Gastrocnemius medialis (tissue), 4 donors: ENCODE results near the gene FBXO5. TPM values are rescaled to one million over a fixed set of nuclear protein-coding genes. Genes with fewer than 3 reads are reported as not detected.
A peak's percentile ranks its signal among the peaks of the same experiment; 100 is the strongest.

Source experiments
- ATAC-seq, 2 donors: fragments of 150-250 bp; one replicate each; pipeline ENCODE4 v1.9.1; 2016
- DNase-seq, 2 donors: peaks; one replicate each; pipeline ENCODE4 v3.0.0-alpha.2; 2019
- H3K27ac ChIP-seq, 4 donors: fragments of 200-600 bp; sonication (generic); 1 replicate in 1 of 4; 2 replicates in 3 of 4; pipeline ENCODE4 v1.5.1; 2016 to 2018; ENCODE audit warnings: mild to moderate bottlenecking in 2 of 4, moderate library complexity in 1 of 4
- H3K27me3 ChIP-seq, 3 donors: fragments of 200-600 bp; sonication (generic) in 2 of 3; 1 replicate in 1 of 3; 2 replicates in 2 of 3; pipeline versions ENCODE4 v1.5.1 to v1.6.0; 2016 to 2019; ENCODE audit warnings: mild to moderate bottlenecking in 1 of 3, moderate library complexity in 1 of 3
- H3K36me3 ChIP-seq, 2 donors: fragments of 200-600 bp; sonication (generic) in 1 of 2; one replicate each; pipeline ENCODE4 v1.5.1; 2017 to 2018
- H3K4me1 ChIP-seq, 2 donors: fragments of 200-600 bp; sonication (generic) in 1 of 2; one replicate each; pipeline ENCODE4 v1.5.1; 2016 to 2017; ENCODE audit warnings: mild to moderate bottlenecking in 2 of 2
- H3K4me3 ChIP-seq, 4 donors: fragments of 200-600 bp; sonication (generic) in 3 of 4; 1 replicate in 1 of 4; 2 replicates in 3 of 4; pipeline ENCODE4 v1.5.1; 2016 to 2019; ENCODE audit warnings: mild to moderate bottlenecking in 2 of 4
- H3K9me3 ChIP-seq, 3 donors: fragments of 200-600 bp; sonication (generic) in 2 of 3; 1 replicate in 1 of 3; 2 replicates in 2 of 3; pipeline ENCODE4 v1.5.1; 2016 to 2019
- POLR2A ChIP-seq, 2 donors: fragments of 450-650 bp; IDR thresholded peaks; one replicate each; pipeline ENCODE4 v1.6.1; 2017; ENCODE audit warnings: antibody characterized with exemption in 2 of 2, mild to moderate bottlenecking in 2 of 2, moderate library complexity in 2 of 2
- in situ Hi-C, 4 donors: fragments of 200-750 bp; cut with MboI; loops; one replicate each; pipeline versions ENCODE4 v1.15.0 to v1.8.0; 2017; ENCODE audit warnings: low sequenced_read_pairs in 4 of 4
- intact Hi-C: fragments of 100-400 bp; cut with DNase I; formaldehyde crosslinking; loops from one replicate; pipeline ENCODE4 v1.15.1; 2023; ENCODE audit warnings: low total_unique reads
- total RNA-seq, 4 donors: library from RNA; depleted of rRNA; stranded (reverse); fragments of >200 nt; gene quantifications; one replicate each; pipeline versions ENCODE4 v1.1.0 to v1.2.3, GENCODE V29; 2016
- TF ChIP-seq, protein P1 (sequence below), 5 experiments: fragments of 450-650 bp in 3 of 5; fragments of 200-600 bp in 2 of 5; sonication (generic) in 2 of 5; IDR thresholded peaks in 4 of 5; conservative IDR thresholded peaks in 1 of 5; 1 replicate in 4 of 5; 2 replicates in 1 of 5; pipeline ENCODE4 v1.5.1; 2016 to 2019; ENCODE audit warnings: antibody characterized with exemption in 5 of 5, mild to moderate bottlenecking in 3 of 5, moderate library complexity in 3 of 5

The FBXO5 gene, protein sequence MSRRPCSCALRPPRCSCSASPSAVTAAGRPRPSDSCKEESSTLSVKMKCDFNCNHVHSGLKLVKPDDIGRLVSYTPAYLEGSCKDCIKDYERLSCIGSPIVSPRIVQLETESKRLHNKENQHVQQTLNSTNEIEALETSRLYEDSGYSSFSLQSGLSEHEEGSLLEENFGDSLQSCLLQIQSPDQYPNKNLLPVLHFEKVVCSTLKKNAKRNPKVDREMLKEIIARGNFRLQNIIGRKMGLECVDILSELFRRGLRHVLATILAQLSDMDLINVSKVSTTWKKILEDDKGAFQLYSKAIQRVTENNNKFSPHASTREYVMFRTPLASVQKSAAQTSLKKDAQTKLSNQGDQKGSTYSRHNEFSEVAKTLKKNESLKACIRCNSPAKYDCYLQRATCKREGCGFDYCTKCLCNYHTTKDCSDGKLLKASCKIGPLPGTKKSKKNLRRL
- total RNA-seq, result 1 to 10 TPM in 2 of 4 donors, under 1 TPM in 2; 0.78 to 1.9 (median 1.0) TPM

- intact Hi-C loops, result loop anchor here (2.0 to 5.0 kb wide), 2 partner anchors 20 to 1591 kb away; partner anchors contain the start of genes MTRF1L and ZBTB2
- peak within 1 kb of the TSS; percentile 68 to 80 (median 76) for H3K4me3 ChIP-seq
- ATAC-seq (peak; percentile 92 to 94), DNase-seq (peak; percentile 95 to 97)
- H3K36me3 ChIP-seq, result no peaks in the 10 kb centered on the region
- H3K27ac ChIP-seq, result peak within 1 kb of the TSS; percentile 87 to 97 (median 93)
- peaks cover 17 to 23% of the 10 kb centered on the region in 2 donors for H3K4me1 ChIP-seq
- in situ Hi-C loops, result loop anchor here in 1 of 4 donors (25.0 kb wide), 2 partner anchors 1546 to 1754 kb away; partner anchors contain the start of gene SCAF8
- H3K27me3 ChIP-seq, result no peaks in the 10 kb centered on the region
- no peaks in the 10 kb centered on the region for H3K9me3 ChIP-seq
- TF ChIP-seq POLR2A (IDR thresholded peaks at IDR 0.05), result peak; percentile 46 to 67
- TF ChIP-seq, protein P1, sequence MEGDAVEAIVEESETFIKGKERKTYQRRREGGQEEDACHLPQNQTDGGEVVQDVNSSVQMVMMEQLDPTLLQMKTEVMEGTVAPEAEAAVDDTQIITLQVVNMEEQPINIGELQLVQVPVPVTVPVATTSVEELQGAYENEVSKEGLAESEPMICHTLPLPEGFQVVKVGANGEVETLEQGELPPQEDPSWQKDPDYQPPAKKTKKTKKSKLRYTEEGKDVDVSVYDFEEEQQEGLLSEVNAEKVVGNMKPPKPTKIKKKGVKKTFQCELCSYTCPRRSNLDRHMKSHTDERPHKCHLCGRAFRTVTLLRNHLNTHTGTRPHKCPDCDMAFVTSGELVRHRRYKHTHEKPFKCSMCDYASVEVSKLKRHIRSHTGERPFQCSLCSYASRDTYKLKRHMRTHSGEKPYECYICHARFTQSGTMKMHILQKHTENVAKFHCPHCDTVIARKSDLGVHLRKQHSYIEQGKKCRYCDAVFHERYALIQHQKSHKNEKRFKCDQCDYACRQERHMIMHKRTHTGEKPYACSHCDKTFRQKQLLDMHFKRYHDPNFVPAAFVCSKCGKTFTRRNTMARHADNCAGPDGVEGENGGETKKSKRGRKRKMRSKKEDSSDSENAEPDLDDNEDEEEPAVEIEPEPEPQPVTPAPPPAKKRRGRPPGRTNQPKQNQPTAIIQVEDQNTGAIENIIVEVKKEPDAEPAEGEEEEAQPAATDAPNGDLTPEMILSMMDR (IDR thresholded peaks at IDR 0.05 in 4 of 5, conservative IDR thresholded peaks at IDR 0.05 in 1 of 5), result no peak
Observed at GRCh38 chr6:152982904-152983636, at the start of gene FBXO5. Gene FBXO5 (minus strand): TSS chr6:152983041. CDS start chr6:152982959, 82 bp downstream.

GRCh38 chr6:153032255-153032882 is 49.5 kb upstream of the FBXO5 start:
- DNase-seq (no peak), ATAC-seq (no peak)
- Histone ChIP-seq H3K4me3 (no peak overlapping the region), H3K36me3 (no peaks in the 10 kb centered on the region), H3K27ac (no peak overlapping the region), H3K4me1 (no peaks in the 10 kb centered on the region), H3K27me3 (no peaks in the 10 kb centered on the region), H3K9me3 (no peaks in the 10 kb centered on the region)
- in situ Hi-C loops, result loop anchor here in 3 of 4 donors (10.0 to 25.0 kb wide), 3 partner anchors 170 to 482 kb away; no protein-coding TSS in a partner anchor
- intact Hi-C loops, result loop anchor here (5.0 kb wide), 1 partner anchor 480 kb away; no protein-coding TSS in a partner anchor
- TF ChIP-seq, protein P1 (IDR thresholded peaks at IDR 0.05 in 4 of 5, conservative IDR thresholded peaks at IDR 0.05 in 1 of 5), result peak in 2 of 5 experiments; percentile 14 to 39
- TF ChIP-seq POLR2A (IDR thresholded peaks at IDR 0.05), result no peak

- Histone ChIP-seq H3K4me1 (no peaks in the 10 kb centered on the region), H3K27ac (no peak overlapping the region), H3K4me3 (no peak overlapping the region), H3K36me3 (no peaks in the 10 kb centered on the region), H3K9me3 (no peaks in the 10 kb centered on the region), H3K27me3 (no peaks in the 10 kb centered on the region)
- in situ Hi-C loops, result loop anchor here in 3 of 4 donors (10.0 to 25.0 kb wide), 3 partner anchors 169 to 483 kb away; no protein-coding TSS in a partner anchor
- intact Hi-C loops, result loop anchor here (5.0 kb wide), 1 partner anchor 481 kb away; no protein-coding TSS in a partner anchor
- TF ChIP-seq, protein P1 (IDR thresholded peaks at IDR 0.05 in 4 of 5, conservative IDR thresholded peaks at IDR 0.05 in 1 of 5), result no peak
- no peak for TF ChIP-seq POLR2A (IDR thresholded peaks at IDR 0.05)
- ATAC-seq (no peak), DNase-seq (no peak)
Observed at GRCh38 chr6:153031335-153031955, 48.6 kb upstream of the FBXO5 start.

DNA sequence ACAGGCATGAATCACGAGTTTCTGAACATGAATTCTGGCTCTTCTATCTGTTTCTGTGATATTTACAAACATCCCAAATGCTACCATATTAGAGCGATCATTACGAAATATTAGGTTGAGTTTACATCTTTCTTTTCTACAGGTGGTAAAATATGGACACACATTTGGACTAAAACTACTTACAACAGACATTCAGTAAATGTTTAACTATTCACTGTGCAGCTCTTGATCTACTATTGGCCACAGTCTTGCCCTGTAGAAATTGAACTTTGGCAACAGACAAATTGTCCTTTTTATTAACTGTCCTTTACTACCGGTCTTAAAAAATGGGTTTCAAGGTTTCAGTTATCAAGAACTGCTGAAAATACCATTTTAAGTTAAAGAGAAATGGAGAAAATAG is 46.1 kb upstream of the FBXO5 start:
- Histone ChIP-seq H3K36me3 (no peaks in the 10 kb centered on the region), H3K4me1 (no peaks in the 10 kb centered on the region), H3K27ac (no peak overlapping the region), H3K27me3 (no peaks in the 10 kb centered on the region), H3K9me3 (no peaks in the 10 kb centered on the region), H3K4me3 (no peak overlapping the region)
- TF ChIP-seq, protein P1 (IDR thresholded peaks at IDR 0.05 in 4 of 5, conservative IDR thresholded peaks at IDR 0.05 in 1 of 5), result no peak
- TF ChIP-seq POLR2A (IDR thresholded peaks at IDR 0.05), result no peak
- ATAC-seq (no peak), DNase-seq (no peak)
- in situ Hi-C loops (loop anchor here (10.0 to 25.0 kb wide), 3 partner anchors 164 to 483 kb away; no protein-coding TSS in a partner anchor), intact Hi-C loops (no loop called here)
